Choroid plexus epithelial cell (primary cell): ENCODE data around the gene TRAF2.

ENCODE experiments used
- DNase-seq: peaks from one replicate; pipeline ENCODE4 v3.0.0-alpha.2; 2010; ENCODE audit warnings: low read depth
- H3K4me3 ChIP-seq: 2 replicates; pipeline ENCODE4 v1.5.1; 2011; ENCODE audit warnings: low read depth, mild to moderate bottlenecking, control low read depth, low read length, moderate library complexity
- CTCF ChIP-seq: conservative IDR thresholded peaks from 2 replicates; pipeline ENCODE4 v1.5.1; 2011; ENCODE audit warnings: low read depth, mild to moderate bottlenecking, control low read depth, inconsistent platforms, low read length, moderate library complexity

TRAF2 gene

GRCh38 chr9:136958473-136958872 is 72.2 kb downstream of the TRAF2 start:
- TF ChIP-seq CTCF = no peak
- DNase-seq = no peak
- H3K4me3 ChIP-seq = no peak overlapping the region

DNA sequence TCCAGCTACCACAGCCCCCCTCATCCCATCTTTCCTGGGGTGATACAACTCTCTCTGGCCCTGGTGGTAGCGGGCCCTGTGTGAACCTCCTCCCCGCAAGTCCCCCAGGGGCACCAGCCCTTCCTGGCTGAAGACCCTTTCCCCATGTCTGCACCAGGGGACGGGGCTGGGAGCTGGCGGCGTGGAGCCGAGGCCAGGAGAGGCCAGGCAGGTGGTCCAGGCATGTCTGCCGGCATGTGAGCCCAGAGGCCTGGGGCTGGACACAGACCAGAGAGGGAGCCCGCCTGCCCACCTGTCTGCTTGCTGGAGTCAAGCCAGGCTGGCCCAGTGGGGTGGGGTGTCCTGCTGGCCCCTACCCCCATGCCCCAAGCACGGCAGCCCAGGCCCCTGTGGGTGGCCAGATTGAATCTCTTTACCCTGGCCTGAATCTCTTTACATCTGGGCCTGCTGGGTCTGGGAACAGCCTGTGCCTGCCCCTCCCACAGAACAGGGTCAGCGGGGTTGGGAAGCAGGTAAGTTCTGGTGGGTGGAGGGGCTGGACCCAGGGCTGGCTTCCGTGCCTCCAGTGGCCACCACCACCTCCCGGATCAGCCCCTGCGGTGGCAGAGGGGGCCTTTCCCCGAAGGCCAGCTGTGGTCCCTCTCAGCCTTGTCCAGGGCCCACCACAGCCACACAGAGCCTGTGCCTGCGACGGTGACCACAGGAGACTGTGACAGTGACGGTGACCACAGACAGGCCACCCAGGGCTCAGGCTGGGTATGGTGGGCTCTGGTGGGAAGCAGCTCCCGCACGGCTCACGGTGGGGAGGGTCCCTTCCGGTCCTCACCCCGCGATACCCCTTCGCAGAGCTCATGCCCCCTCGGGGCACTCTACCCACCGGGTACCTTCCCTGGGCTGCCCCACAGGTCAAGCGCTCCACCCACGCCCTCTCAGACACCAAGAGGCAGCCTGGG is 72.9 kb downstream of the TRAF2 start:
- no peak for DNase-seq
- H3K4me3 ChIP-seq = no peak overlapping the region
- no peak for TF ChIP-seq CTCF

DNA sequence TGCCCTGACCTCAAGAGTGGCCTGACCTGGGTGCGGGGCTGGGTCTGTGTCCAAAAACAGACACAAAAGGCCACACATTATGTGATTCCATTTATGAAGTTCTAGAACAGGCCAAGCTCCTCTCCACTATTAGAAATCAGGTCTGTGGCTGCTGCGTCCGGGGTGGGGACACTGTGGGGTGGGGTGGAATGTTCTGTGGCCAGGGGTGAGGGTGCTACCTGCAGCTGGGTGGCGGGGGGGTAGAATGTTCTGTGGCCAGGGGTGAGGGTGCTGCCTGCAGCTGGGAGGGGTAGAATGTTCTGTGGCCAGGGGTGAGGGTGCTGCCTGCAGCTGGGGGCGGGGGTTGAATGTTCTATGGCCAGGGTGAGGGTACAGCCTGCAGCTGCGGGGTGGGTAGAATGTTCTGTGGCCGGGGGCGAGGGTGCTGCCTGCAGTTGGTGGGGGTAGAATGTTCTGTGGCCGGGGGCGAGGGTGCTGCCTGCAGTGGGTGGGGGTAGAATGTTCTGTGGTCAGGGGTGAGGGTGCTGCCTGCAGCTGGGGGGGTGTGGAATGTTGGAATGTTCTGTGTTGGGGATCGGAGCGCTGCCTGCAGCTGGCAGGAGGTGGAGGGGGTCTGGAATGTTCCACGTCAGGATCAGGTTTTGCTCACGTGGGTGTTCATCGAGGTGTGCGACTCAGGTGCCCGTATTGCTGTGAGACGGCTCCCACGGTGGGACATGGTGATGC is 74.1 kb downstream of the TRAF2 start:
- no peak for TF ChIP-seq CTCF
- DNase-seq = peak; percentile 41
- no peak overlapping the region for H3K4me3 ChIP-seq

- TF ChIP-seq CTCF = no peak
- DNase-seq = no peak
- no peak overlapping the region for H3K4me3 ChIP-seq
These were observed 74.6 kb downstream of the TRAF2 start for GRCh38 chr9:136960938-136961275.

- no peak overlapping the region for H3K4me3 ChIP-seq
- no peak for TF ChIP-seq CTCF
- peak; percentile 73 for DNase-seq
These were observed 75.2 kb downstream of the TRAF2 start for GRCh38 chr9:136961279-136962065.

DNA sequence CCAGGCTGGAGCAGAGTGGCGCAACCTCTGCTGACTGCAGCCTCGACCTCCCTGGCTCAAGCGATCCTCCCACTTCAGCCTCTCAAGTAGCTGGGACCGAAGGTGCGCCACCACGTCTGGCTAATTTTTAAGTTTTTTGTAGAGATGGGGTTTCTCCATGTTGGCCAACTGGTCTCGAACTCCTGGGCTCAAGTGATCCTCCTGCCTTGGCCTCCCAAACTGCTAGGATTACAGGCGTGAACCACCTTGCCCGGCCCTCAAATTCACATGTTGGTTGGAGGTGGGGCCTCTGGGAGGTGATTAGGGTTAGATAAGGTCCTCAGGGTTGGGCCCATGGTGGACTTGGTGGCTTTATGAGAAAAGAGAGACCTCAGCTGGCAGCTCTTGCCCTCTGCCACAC is 75.8 kb downstream of the TRAF2 start:
- no peak overlapping the region for H3K4me3 ChIP-seq
- TF ChIP-seq CTCF = no peak
- DNase-seq = no peak
